Stimulated activated CD4-positive, alpha-beta T cell treated with anti-CD3 and anti-CD28 coated beads, Interleukin-4, amount 100 ng/mL, for 48 hours (primary cell): ENCODE results near the gene ITGA3.

Experiments
- DNase-seq, 2 donors: peaks; one replicate each; pipeline ENCODE4 v3.0.0-alpha.2; 2020; ENCODE audit warnings: low read depth in 2 of 2

ITGA3 gene

GRCh38 chr17:50055426-50056216 is at the start of gene ITGA3:
Gene ITGA3, plus strand, starts transcription at chr17:50056110. Its CDS starts 330 bp downstream, at chr17:50056440.
- DNase-seq = peak; percentile 41 to 53

DNA sequence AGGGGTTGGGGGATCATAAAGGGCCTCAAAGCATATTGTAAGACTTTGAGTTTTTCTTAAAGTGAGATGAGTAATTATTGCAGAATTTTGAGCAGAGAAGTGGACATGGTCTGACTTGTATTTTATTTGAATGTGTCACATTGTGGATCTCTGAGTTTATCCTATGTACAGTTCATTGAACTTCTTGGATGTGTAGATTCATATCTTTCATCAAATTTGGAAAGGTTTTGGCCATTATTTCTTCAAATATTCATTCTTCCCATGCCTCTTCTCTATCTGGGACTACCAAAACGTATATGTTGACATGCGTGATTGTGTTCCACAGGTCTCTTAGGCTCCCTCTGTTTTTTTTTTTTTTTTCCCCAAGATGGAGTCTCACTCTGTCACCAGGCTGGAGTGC is 46.6 kb upstream of the ITGA3 start:
- no peak for DNase-seq

DNA sequence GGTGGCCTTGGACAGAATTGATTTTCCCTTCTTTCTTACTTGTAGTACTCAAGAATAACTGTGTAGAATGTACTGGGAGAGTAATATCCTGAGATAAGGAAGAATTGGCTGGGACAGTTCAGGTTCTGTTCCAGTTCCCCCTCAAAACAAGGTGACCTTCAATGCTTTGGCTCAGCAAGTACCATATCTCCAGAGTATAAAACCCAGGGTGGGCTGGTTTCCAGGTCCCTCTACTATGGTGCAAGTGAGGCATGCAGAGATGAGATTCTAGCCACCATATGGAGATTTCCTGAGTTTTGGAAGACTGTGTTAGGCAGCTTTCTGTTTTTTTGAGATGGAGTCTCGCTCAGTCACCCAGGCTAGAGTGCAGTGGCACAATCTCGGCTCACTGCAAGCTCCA is 42.8 kb upstream of the ITGA3 start:
- DNase-seq = no peak

- DNase-seq = no peak
Measured at GRCh38 chr17:50014471-50015088, 41.3 kb upstream of the ITGA3 start.

DNA sequence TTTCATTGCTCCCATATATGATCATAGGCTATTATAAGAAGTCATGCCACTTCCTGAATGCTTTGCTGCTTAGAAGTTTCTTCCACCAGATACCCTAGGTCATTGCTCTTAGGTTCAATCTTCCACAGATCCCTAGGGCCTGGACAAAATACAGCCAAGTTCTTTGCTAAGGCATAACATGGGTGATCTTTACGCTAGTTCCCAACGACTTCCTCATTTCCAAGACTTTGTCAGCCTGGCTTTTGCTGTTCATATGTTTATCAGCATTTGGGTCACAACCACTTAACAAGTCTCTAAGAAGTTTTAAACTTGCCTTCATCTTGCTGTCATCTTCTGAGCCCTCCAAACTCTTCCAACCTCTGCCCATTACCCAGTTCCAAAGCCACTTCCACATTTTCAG is 40.8 kb upstream of the ITGA3 start:
- DNase-seq = no peak

- no peak for DNase-seq
Measured at GRCh38 chr17:50018909-50019308, 37.0 kb upstream of the ITGA3 start.

GRCh38 chr17:50020841-50021599 is 34.9 kb upstream of the ITGA3 start:
- DNase-seq = no peak

DNA sequence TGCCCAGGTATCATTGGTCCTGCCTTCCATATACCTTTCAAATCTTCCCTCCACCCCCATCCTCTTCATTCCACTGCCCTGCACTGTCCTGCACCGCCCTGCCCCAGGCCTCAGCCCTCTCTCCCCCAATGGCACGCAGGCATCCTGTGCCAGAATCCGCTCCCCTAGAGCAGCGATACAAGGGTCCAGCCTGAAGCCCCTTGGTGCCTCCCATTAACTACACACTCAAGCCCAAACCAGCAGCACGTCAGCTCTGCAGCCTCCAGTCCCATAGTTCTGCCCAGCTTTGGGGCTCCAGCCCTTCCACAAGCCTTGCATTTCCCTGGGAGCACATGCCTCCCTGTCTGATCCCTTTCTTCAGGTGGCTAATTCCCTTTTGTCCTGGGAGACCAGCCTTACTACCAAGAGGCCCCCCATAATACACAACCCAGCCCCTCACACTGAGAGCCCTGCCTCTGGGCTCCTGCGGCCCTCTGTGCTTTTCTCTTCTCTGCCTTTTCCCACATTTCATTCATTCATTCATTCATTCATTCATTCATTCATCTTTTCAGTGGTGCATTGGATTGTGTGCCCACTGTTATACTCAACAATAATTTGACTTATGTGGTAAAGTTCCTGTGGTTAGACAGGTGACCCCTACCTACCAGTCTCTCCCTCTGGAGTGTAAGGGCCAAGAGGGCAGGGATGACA is 34.1 kb upstream of the ITGA3 start:
- no peak for DNase-seq

DNA sequence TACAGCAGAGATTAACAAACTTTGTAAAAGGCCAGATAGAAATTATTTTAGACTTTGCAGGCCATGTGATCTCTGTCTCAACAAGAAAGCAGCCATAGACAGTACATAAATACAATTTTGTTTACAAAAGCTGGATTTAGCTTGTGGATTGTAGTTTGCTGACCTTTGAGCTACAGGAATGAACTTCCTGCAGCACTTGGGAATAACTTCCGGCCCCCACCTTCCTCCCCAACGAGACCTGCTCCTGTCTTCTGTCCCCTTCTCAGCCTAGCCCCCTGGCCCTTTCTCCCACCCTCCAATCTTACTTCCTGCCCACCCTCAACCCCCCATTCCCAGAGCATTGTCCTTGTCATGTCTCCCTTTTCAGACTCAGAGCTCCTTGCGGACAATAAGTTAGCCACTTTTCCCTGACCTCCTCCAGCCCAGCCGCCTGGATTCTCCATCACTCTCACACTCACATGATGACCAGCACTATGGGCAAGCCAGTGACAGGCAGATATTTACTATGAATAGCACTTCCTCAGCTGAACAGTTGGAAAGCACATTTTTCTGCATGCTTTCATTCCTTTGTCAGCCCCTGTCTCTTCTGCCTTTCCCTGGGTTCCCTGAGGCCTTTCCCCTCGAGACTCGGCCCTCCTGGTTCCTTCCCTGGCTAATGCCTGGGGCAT is 33.3 kb upstream of the ITGA3 start:
- DNase-seq = no peak

DNA sequence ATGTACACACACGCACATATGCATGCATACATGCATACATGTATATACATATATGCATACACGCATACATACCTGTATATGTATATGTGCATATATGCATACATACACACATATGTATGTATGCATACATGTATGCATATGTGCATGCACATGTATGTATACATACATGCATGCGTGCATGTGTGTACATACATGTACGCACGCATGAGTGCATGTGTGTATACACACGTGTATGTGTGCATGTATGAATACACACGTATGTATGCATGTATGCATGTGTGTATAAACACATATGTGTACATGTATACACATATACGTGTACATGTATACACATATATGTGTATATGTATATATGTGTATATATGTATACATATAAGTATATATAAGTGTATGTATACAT is 32.4 kb upstream of the ITGA3 start:
- no peak for DNase-seq

GRCh38 chr17:50024808-50025207 is 31.1 kb upstream of the ITGA3 start:
- DNase-seq = no peak

- no peak for DNase-seq
Measured at GRCh38 chr17:50026046-50026675, 29.7 kb upstream of the ITGA3 start.

- DNase-seq = peak; percentile 69 to 83
Measured at GRCh38 chr17:50026837-50027171, 29.1 kb upstream of the ITGA3 start.

- no peak for DNase-seq
Measured at GRCh38 chr17:50027172-50027880, 28.6 kb upstream of the ITGA3 start.

DNA sequence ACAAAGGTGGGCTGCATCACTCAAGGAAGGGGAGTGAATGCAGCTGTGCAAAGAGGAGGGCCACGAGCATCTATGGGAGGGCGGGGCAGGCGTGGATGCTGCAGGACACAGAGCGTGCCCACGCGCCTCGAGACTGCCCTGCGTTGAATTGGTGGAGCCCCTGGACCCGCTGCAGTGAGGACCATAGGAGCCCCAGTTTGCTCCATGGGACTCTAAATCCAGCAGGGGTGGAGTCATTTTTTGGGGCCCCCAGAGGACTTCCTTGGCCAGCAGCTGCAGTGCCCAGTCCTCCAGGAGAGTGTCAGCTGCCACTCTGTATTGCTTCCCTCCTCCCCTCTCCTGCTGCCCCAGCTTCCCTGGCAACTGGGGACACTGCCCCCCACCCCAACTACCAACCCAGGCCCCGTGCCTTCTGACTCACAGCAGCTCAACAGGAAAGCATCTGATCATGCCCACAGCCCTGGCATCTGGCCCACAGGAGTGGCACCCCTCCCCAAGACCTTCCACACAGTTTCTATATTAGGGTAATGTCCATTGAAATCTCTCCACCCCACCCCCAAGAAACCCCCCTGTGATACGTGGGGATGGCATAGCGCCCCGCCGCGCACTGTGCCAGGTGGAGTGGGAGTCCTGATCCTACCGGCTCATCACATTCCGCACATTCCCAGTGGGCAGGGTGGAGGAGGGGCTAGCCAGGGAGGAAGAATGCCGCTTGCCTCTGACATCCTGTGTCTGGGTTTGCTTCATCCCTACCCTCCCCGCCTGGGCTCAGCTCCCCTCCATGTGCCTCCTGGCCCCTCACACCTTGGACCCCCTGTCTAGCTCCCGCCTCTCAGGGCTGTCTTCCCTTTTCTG is 27.8 kb upstream of the ITGA3 start:
- no peak for DNase-seq

- no peak for DNase-seq
Measured at GRCh38 chr17:50028736-50029120, 27.2 kb upstream of the ITGA3 start.

DNA sequence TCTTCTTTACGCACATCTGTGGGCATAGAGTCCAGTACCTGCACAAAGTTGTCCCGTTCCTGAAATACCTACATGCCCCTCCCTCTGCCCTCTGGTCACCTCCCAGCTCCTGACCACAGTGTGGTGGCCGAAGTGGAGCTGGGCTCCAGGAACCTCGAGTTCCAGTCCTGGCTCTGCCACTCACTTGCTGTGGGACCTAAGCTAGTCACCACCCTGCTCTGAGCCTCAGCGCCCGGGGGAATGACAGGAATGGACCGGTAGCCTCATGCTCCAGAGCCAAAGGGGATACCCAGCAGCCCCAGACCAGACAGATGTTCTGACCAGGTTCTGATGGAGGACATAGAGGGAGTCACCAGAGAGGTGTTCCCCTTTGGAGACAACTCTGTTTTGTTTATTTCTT is 26.7 kb upstream of the ITGA3 start:
- DNase-seq = no peak

- no peak for DNase-seq
Measured at GRCh38 chr17:50033316-50033715, 22.6 kb upstream of the ITGA3 start.

- DNase-seq = no peak
Measured at GRCh38 chr17:50034498-50035364, 21.2 kb upstream of the ITGA3 start.
